ENCODE results near the gene STRN.
"Not testable (repeated sequence)": the region's sequence is repeated elsewhere in the genome, so short reads cannot be mapped to it uniquely, and the experiment has no call there.

Gene STRN, protein sequence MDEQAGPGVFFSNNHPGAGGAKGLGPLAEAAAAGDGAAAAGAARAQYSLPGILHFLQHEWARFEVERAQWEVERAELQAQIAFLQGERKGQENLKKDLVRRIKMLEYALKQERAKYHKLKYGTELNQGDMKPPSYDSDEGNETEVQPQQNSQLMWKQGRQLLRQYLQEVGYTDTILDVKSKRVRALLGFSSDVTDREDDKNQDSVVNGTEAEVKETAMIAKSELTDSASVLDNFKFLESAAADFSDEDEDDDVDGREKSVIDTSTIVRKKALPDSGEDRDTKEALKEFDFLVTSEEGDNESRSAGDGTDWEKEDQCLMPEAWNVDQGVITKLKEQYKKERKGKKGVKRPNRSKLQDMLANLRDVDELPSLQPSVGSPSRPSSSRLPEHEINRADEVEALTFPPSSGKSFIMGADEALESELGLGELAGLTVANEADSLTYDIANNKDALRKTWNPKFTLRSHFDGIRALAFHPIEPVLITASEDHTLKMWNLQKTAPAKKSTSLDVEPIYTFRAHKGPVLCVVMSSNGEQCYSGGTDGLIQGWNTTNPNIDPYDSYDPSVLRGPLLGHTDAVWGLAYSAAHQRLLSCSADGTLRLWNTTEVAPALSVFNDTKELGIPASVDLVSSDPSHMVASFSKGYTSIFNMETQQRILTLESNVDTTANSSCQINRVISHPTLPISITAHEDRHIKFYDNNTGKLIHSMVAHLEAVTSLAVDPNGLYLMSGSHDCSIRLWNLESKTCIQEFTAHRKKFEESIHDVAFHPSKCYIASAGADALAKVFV

DNA sequence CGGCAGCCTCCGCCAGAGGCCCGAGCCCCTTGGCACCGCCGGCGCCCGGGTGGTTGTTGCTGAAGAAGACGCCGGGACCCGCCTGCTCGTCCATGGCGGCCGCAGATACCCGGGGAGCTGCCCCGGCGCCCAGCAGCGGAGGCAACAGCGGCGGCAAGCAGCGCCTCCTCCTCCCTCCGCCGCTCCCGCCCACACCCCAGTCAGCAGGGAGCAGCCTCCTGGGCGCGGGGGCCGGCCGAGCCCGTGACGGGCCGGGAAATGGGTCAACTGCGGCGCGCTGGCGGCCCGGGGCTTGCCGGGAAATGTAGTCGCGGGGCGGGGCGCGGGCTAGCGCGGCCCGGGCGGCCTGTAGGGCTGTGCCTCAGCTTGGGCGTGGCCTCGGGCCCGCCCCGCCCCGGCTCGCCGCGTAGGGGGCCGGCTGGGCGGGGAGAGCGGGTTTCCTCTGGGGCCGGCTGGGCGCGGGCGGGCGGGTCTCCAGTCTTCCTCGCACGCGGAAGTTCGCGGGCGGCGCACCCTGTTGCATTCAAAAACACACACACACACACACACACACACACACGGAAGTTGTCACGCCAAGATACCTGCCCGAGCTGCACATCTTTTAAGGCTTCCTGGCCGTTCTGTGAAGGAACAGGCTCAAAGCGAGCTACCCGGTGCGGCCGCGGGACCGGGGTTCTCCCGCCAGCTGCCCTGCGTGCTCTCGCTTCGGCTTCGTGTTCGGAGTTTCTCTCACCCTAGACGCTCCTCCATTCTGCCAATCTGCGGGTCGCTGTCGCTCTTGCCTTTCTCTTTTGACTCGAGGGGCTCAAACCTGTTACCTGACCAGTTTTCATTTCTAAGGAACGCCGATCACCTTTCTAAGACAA lies at the start of gene STRN:
Gene STRN, minus strand, starts transcription at position 167 of the 866 bp plus-strand sequence. Its CDS starts 73 bp downstream, at position 94.
- peak; percentile 99 for DNase-seq

DNA sequence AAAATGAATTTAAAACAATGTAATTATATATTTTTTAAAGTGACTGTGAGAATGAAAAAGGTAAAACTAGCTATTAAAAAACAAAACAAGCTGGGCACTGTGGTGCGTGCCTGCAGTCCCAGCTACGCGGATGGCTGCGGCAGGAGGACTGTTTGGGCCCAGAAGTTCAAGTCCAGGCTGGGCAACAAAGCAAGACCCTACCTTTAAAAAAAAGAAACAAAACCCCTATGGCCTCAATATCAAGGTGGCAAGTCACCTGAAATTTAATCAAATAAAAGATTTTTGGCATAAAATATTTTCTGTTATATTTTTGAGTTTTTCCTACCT lies 46.9 kb upstream of the STRN start:
- DNase-seq: no peak

DNA sequence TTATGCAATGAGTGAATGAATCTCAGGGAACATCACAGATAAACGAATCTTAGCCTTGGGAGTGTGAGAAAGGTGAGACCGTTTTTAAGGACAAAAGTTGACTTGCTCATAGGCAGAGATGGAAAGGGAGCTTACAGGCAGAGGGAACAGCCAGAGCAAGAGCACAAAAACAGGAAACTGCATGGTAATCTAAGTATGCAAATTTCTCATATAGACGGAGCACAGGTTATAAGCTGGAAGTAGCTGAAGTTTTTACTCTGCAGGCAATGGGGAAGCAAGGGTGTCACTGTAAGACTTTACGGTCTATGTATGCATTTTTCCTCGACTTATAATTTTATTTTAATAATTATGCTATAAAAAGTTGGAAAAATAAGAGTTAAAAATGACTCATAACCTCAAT lies 44.8 kb upstream of the STRN start:
- DNase-seq: no peak

DNA sequence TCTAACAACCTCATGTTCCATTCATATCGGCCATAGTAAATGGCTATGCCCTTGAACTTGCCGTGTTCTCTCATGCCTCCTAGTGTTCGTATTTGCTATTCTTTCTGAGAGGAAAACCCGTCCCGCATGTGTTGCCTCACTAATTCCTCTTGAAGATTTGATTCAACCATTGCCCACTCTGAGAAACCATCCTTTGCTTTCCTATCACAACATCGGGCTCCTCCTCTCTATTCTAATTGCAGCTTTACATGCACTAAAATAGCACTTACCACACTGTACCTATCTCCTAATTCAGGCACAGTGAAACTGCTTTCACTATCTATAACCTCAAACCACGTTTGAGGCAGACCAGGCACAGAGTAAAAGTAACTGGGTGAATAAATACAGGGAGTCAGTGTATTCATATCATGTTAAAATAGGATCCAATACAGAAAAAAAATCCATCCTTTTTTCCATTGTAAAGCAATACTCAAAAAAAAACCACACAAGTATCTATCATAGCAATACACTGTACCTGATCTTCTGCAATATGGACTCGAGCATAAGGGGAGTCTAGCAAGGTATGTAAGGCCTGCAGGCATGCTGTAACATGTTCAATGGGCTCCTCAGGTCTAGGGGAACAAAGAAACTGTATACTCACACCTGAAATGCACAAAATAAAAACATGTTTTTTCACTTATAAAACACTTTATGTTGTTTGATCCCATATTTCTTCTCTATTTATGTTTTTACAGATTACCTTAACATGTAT lies 39.0 kb upstream of the STRN start:
- no peak for DNase-seq

DNA sequence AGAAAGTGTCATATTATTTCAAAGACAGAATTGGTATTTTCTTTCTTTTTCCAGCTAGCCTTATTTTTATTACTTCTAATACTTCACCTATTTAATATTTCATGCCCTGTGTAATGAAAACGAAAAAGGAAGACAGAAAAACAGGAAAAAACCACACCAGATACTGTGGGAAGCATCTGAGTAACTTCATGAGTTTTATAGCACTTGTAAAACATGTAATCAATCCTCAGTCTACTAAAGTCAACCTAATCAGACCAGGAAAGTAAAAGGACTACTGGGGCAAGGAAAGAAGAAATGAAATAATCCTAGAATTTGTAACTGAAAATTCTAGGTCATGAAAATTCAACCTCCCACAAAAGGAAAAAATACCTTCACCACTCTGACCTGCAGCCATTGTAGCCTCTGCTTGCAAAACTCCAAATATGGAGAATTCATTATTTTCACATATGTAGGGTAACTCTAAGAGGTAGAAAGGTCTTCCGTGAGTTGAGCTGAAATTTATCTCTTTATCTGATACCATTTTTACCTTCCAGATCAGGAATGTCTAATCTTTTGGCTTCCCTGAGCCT lies 34.7 kb upstream of the STRN start:
- DNase-seq: no peak

DNA sequence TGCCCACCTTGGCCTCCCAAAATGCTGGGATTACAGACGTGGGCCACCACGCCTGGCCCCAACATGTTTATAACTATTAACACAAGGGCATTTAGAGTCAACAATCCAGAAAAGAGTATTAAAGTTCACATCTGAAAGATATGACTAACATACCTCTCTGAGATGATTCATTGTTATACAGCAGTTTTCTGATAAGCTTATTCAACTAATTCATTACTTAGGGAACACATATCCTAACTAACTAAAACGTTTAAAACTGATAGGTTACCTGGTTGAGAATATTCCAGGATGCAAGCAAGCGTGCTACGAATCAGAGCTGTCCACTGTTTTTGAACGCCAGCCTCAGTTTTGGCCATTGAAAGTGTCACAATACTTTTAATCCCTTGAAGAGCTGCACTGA lies 34.0 kb upstream of the STRN start:
- no peak for DNase-seq

DNA sequence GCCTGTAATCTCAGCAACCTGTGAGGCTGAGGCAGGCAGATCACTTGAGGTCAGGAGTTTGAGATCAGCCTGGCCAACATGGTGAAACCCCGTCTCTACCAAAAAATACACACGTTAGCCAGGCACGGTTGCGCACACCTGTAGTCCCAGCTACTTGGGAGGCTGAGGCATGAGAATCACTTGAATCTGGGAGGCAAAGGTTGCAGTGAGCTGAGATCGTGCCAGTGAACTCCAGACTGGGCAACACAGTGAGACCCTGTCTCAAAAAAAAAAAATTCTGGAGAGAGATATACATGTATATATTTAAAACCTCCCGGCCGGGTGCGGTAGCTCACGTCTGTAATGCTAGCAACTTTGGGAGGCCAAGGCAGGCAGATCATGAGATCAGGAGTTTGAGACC lies 33.1 kb upstream of the STRN start:
- DNase-seq: not testable (repeated sequence)

DNA sequence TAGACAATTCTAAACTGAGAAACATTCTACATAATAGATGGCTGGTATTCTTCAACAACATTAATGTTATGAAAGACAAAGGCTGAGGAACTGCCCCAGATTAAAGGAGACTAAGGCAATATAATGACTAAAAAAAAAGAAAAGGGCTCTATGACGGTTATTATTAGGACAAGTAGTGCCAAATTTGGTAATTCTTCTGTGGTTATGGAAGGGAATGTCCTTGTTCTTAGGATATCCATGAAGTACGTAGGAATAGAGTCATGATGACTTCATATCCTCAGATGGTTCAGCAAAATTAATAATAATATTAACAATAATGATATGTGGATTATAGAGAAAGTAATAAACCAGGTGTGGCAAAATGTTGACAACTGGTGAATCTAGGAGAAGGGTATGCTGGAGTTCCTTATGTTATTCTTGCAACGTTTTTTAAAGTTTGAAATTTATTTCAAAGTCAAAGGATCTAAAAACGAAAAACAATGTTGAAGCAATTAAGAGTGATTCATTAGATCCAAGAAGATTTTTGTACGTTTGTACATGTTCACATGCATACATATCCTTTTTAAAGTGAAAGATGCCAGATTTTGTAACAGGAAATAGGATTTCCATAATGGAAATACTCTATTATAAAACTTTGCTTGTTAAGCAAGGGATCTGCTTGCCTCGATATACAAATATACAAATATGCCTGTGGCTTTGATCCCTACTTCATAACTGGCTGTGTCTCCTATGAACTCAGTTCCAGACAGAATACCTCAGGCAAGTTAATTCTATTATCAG lies 27.7 kb upstream of the STRN start:
- DNase-seq: no peak

DNA sequence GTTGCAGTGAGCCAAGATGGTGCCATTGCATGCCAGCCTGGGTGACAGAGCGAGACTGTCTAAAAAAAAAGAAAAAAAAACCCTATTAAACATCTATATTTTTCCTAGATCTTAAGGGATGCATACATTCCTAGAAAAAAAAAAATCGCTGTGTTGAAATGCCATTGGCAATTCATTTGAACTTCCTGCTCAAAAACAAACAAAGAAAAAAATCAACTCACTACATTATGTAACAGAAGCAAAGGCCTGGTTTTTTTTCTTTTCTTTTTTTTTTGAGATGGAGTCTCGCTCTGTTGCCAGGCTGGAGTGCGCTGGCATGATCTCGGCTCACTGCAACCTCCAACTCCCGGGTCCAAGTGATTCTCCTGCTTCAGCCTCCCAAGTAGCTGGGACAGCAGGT lies 21.7 kb upstream of the STRN start:
- no peak for DNase-seq

DNA sequence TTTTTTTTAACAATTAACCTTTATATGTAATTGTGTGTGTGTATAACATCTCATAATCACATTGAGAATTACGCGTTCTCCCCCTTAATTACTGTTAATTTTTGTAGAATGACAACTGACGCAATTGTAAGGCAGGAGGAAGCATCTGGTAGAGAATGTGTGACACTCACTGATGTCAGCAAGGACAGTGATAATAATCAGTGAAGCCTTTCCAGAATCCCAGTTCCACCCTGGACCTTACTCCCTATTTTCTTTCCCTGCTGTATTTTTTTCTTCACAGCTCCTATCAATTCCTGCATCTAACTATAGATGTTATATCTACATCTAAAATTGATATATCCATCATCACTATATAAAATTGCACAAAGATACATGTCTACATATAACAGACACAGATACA lies 16.1 kb upstream of the STRN start:
- DNase-seq: no peak

DNA sequence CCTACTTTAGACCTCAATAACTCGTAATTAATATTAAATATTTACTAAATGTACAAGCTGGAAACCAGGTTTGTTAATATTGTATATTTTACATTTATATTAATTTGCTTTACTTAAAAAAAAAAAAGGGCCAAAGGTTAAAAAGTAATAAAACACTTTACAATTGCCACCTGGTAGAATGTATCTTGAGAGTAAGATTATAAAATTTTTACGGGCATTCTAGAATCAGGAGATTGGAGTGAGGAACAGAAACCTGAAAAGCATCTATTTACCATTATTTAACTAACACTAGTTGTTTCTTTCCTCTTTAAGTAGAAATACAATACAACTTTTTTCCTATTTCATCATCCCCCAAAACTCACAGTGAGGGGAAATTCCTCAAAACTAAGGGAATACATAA lies 15.6 kb upstream of the STRN start:
- DNase-seq: no peak

DNA sequence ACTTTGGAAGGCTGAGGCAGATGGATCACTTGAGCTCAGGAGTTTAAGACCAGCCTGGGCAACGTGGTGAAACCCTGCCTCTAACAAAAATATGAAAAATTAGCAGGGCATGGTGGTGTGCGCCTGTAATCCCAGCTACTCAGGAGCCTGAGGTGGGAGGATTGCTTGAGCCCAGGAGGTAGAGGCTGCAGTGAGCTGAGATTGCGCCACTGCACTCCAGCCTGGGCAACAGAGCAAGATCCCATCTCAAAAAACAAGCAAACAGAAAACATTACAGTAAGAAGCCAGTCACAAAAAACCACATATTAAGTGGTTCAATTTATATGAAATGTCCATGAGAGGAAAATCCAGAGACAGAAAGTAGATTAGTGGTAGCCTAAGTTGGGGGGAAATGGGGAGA lies 12.7 kb upstream of the STRN start:
- not testable (repeated sequence) for DNase-seq

DNA sequence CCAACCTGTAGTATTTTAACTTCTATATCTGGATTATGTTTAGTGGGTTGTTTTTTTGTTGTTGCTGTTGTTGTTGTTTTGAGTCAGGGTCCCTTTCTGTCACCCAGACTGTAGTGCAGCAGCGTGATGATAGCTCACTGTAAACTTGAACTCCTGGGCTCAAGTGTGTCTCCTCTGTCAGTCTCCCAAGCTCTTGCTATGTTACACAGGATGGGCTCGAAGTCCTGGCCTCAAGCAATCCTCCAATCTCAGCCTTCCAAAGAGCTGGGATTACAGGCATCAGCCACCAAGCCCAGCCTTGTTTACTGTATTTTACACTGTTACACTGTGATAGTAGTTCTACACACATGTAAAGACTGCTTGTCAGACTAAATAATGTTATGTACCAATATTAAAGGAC lies 9.7 kb upstream of the STRN start:
- DNase-seq: no peak

DNA sequence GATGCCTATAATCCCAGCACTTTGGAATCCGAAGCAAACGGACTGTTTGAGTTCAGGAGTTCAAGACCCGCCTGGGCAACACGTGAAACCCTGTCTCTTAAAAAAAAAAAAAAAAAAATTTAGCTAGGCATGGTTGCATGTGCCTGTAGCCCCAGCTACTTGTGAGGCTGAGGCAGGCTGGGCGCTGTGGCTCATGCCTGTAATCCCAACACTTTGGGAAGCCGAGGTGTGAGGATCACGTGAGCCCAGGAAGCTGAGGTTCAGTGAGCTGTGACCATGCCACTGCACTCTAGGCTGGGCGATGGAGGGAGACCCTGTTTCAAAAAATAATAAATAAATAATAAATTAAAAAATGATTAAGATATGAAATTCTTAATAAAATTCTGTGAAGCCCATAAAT lies 9.0 kb upstream of the STRN start:
- no peak for DNase-seq

DNA sequence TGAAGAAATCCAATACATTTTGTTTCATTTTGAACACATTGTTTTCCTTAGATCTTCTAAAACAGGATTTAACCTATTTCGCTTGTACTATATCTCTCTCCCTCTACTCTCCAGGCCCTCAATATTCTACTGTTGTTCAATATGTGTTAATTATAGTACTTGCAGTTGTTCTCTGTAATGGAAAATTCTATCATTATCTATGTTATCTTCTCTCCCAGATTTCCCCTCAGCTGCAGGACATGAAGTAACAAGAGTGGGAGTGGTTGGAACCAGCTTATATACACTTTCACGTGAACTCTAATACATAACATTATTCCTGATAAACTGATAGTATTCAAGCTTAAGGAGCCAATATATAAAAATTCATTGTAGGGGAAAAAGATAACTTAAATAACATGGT lies 7.0 kb upstream of the STRN start:
- no peak for DNase-seq

DNA sequence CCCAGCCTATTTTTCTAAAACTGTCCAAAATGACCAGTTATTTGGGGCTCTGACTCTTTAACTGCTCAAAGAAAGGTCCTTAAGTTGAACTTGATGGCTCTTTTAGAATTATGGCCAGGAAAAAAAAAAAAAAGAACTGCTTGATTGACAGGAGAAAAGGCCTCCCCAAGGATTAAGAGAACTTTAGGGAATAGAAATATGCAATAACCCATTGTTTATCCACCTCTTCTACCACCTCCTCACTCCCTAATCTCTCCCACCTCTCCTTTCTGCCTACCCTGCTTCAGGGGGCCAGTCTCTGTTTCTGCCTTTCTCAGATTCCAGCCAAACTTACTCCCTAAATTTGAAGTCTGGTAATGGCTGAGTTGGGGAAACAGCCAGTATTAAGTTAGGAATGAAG lies 5.7 kb upstream of the STRN start:
- DNase-seq: no peak

DNA sequence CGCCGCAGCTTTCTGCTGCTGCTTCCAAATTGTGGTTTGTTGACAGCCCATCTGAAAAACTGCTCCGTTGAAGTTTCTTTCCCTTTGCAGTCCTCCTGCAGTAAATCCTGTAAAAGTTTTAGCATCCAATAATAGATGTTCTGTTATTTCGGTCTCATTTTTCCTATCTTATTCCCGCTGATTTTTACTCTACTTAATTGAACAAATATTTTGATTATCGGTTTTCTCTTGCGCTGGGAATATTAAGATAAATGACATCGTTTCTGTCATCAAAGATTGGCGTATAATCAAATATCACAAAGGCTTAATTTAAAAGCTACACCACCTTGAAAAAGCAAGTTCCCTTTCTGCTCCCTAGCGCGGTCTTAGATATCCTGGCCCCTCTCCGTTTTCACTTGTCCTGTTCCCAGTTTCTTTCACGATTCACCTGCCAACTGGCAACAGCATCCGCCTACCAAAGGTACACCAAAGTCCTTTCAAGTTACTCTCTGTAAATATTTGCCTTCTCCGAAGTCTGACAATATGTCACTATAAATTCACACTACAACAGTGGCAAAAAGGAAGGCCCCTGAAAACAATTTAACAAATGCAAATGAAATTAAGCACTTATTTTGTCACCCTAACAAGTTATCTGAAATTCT lies 1.0 kb upstream of the STRN start:
- DNase-seq: no peak

DNA sequence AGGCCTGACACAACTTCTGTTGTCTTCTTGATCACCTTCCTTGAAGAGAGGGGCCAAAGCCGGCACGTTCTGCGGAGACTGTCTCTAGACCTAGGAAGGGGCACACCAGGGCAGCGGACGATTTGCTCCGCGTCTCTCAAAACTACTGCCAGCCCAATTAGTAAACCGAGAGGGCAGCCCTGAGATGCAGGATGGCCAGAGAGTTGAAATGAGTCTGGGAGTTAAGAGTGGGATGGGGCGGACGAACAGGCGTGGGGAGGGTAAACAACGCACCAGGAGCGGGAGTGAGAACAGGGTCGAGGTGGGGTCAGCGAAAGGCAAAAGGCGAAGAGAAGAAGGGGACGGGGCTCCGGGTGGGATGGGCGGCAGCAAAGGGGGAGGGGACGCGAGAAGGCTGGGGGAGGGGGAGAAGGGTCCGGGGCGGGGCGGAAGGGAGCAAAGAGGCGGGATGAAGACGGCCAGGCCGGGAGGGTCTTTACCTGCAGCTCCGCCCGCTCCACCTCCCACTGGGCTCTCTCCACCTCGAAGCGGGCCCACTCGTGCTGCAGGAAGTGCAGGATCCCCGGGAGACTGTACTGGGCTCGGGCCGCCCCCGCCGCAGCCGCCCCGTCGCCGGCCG lies 476 bp downstream of the STRN start:
- peak; percentile 76 for DNase-seq

DNA sequence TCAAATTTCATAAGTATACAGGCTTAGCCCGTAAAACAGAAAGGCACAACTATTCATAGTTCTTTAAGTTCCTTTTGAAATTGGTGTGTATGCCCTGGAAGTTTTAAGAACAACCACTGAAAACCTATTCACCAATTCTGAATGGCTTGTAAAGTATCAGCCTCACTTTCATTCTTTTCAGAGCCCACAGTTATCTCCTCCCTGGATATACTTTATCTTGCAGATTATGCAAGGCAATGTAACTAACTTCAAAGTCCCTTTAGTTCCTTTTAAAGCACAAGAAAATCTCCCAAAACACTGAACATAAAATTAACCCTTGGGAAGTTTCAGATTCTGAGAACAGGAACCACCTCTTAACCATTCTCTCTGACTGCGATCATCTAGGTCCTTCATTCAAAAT lies 1.1 kb downstream of the STRN start:
- DNase-seq: no peak

DNA sequence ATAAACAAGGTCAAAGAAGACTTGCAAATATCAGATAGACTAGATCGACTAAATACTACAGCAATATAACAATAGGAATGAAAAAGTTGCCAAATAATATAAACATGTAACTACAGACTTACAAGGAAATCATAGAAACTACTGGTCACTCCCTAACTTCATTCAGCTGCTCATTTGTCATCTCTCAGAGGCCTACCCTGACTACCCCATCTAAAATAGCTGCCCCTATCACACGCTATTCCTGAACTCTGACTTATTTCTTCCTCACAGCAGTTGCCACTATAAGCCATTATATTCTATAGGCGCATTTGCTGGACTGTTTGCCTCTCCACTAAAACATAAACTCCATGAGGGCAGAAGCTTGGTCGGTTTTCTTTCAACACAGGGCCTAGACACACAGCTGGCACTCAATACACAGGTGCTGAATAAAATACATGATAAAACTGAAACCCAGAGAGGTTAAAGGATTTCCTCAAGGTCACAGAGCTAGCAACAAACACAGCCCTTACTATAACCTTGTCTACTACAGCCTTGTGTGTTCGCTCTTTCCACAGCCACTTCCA lies 1.8 kb downstream of the STRN start:
- no peak for DNase-seq

Data from right forelimb (tissue), 1 donor.